ENCODE results near the gene ITFG1. TPM values are rescaled to one million over a fixed set of nuclear protein-coding genes. Genes with fewer than 3 reads are reported as not detected.
A peak's percentile ranks its signal among the peaks of the same experiment; 100 is the strongest.
"Not testable (repeated sequence)": the region's sequence is repeated elsewhere in the genome, so short reads cannot be mapped to it uniquely, and the experiment has no call there.

ITFG1 gene
- polyA plus RNA-seq, 1 donor from 2014 or later = 18.1 TPM

DNA sequence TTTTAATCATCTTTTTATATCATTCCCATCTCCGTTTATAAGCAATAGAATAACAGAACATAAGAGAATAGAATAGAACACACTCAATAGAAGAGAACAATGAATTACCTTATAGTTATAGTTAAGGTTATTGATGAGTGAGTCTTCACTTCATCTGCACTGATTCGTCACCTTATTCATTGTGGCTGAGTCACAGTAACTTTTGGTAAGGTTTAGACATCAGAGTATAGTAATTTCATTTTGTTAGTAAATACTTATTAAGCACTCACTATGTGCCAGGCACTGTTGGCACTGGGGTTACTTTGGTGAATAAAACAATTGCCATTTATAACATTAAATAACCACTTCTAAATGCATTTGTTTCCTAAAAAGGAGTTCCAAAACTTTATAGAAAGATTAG lies 22.8 kb upstream of the ITFG1 start:
- Mint-ChIP-seq H3K27me3 (no peaks in the 10 kb centered on the region), H3K27ac (no peak overlapping the region), H3K36me3 (peaks cover 10% of the 10 kb centered on the region), H3K9me3 (peaks cover 0 to 4% (median 3%) of the 10 kb centered on the region in 3 donors), H3K4me1 (peaks cover 25 to 40% (median 34%) of the 10 kb centered on the region in 3 donors), H3K4me3 (no peak overlapping the region)

DNA sequence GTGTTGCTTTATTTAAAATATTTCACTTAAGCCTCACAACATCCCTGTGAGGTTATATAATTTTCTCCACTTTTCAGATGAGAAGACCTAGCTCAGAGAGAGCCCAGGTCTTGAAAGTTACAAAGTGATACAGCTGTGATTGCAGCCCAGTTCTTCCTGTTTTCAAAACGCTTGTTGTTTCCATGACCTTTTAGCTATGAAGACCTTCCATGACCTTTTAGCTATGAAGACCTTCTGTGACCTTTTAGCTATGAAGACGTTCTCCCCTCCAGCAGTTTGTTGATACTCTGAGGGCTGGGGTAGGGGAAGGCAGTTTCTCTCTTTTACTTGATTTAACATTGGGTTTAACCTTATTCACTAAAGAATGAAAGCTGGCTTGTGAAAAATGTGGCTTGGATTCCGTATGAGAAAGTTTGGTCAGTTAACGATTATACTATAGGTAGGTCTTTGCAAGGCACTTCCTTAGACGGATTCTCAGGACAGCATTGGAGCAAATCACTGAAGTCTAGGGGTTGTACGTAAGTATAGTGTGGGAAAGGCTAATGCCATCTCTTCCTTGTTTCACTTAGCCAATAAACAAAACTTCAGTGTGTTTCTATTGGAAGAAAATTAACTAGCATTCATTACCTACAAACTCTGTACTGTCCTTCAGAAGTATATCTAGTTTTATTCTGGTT lies 21.0 kb upstream of the ITFG1 start:
- Mint-ChIP-seq H3K27ac (no peak overlapping the region), H3K4me3 (no peak overlapping the region), H3K27me3 (no peaks in the 10 kb centered on the region), H3K36me3 (peaks cover 4% of the 10 kb centered on the region), H3K9me3 (peaks cover 0 to 2% (median 0%) of the 10 kb centered on the region in 3 donors), H3K4me1 (peaks cover 34 to 51% (median 37%) of the 10 kb centered on the region in 3 donors)

- H3K9me3 Mint-ChIP-seq = no peaks in the 10 kb centered on the region
- no peaks in the 10 kb centered on the region for H3K27me3 Mint-ChIP-seq
- H3K4me3 Mint-ChIP-seq = peak overlapping the region in 2 of 4 donors; percentile 12 to 22
- H3K36me3 Mint-ChIP-seq = peaks cover 4% of the 10 kb centered on the region
- peak overlapping the region in 1 of 3 donors; percentile 71 for H3K27ac Mint-ChIP-seq
- peaks cover 34 to 51% (median 38%) of the 10 kb centered on the region in 3 donors for H3K4me1 Mint-ChIP-seq
Measured at GRCh38 chr16:47480410-47480809, 19.5 kb upstream of the ITFG1 start.

DNA sequence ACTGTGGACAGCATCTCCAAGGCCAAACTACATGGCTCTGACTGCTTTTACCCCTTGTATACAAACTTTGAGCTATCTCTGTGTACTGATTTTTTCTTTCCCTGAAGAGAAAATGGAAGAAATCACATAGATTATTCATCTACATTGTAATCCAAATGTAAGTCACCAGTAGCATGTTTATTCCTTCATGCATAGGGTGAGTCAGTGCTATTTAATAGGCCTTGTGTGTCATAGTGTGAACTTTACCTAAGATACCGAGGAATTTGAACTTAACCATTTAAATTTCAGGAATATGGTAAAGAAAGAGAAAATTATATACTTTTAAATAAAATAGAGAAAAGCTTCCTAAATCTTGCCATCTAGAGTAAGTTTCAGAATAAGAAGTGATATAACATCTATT lies 16.8 kb upstream of the ITFG1 start:
- peak overlapping the region in 1 of 3 donors; percentile 40 for H3K27ac Mint-ChIP-seq

DNA sequence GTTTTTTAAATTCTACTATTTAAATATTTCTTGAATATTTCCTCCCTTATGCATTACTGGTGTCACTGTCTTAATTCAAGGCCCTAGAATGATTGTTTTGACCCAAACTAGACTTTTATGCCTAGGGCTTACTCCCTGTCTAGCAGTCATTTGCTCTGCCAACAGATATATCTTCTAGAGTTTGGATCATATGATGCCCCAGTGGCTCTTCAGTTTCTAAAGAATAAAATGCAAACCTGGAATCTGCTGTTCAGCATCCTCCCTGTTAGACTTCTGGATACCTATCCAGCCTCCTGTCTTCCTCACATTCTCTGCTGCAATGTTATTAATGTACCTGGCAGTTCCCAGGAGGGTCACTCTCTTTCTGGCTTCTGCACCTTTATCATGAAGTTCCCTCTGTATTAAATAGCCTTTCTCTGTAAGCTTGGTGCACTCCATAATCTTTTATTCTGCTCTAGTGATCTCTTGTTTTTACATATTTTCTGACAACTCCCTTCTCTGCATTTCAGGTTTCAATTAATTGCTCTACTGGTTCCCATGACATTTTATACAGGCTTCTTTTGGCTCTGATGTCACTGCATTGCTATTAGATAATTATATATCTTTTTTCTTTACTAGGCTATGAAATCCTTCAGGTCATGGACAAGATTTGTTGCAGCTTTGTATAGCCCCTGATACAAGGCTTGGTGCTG lies 15.9 kb upstream of the ITFG1 start:
- Mint-ChIP-seq H3K4me3 (no peak overlapping the region), H3K9me3 (no peaks in the 10 kb centered on the region), H3K27ac (peak overlapping the region in 1 of 3 donors; percentile 80), H3K36me3 (no peaks in the 10 kb centered on the region), H3K4me1 (peaks cover 27 to 40% (median 36%) of the 10 kb centered on the region in 3 donors), H3K27me3 (no peaks in the 10 kb centered on the region)

More for the DNA sequence above, 16.8 kb upstream of the ITFG1 start:
- no peaks in the 10 kb centered on the region for H3K36me3 Mint-ChIP-seq
- H3K27me3 Mint-ChIP-seq = no peaks in the 10 kb centered on the region
- no peak overlapping the region for H3K4me3 Mint-ChIP-seq
- H3K4me1 Mint-ChIP-seq = peaks cover 29 to 42% (median 37%) of the 10 kb centered on the region in 3 donors
- no peaks in the 10 kb centered on the region for H3K9me3 Mint-ChIP-seq

- Mint-ChIP-seq H3K36me3 (peaks cover 2% of the 10 kb centered on the region), H3K27ac (no peak overlapping the region), H3K4me1 (peaks cover 20 to 36% (median 28%) of the 10 kb centered on the region in 3 donors), H3K4me3 (no peak overlapping the region), H3K27me3 (no peaks in the 10 kb centered on the region), H3K9me3 (no peaks in the 10 kb centered on the region)
Measured at GRCh38 chr16:47475786-47476185, 14.9 kb upstream of the ITFG1 start.

GRCh38 chr16:47473792-47474191 lies 12.9 kb upstream of the ITFG1 start:
- H3K9me3 Mint-ChIP-seq = no peaks in the 10 kb centered on the region
- H3K4me1 Mint-ChIP-seq = peaks cover 18 to 38% (median 20%) of the 10 kb centered on the region in 3 donors
- peaks cover 4% of the 10 kb centered on the region for H3K36me3 Mint-ChIP-seq
- no peaks in the 10 kb centered on the region for H3K27me3 Mint-ChIP-seq
- H3K4me3 Mint-ChIP-seq = no peak overlapping the region
- no peak overlapping the region for H3K27ac Mint-ChIP-seq

GRCh38 chr16:47473004-47473403 lies 12.1 kb upstream of the ITFG1 start:
- H3K36me3 Mint-ChIP-seq = not testable (repeated sequence)
- H3K4me1 Mint-ChIP-seq = peaks cover 19 to 39% (median 24%) of the 10 kb centered on the region in 3 donors

GRCh38 chr16:47470810-47471209 lies 9.9 kb upstream of the ITFG1 start:
- Mint-ChIP-seq H3K27me3 (no peaks in the 10 kb centered on the region), H3K27ac (no peak overlapping the region), H3K9me3 (no peaks in the 10 kb centered on the region), H3K4me1 (peaks cover 16 to 41% (median 29%) of the 10 kb centered on the region in 3 donors), H3K4me3 (no peak overlapping the region), H3K36me3 (peaks cover 6% of the 10 kb centered on the region)

More at GRCh38 chr16:47473004-47473403, 12.1 kb upstream of the ITFG1 start:
- not testable (repeated sequence) for H3K4me3 Mint-ChIP-seq, H3K9me3 Mint-ChIP-seq, H3K27me3 Mint-ChIP-seq, H3K27ac Mint-ChIP-seq

DNA sequence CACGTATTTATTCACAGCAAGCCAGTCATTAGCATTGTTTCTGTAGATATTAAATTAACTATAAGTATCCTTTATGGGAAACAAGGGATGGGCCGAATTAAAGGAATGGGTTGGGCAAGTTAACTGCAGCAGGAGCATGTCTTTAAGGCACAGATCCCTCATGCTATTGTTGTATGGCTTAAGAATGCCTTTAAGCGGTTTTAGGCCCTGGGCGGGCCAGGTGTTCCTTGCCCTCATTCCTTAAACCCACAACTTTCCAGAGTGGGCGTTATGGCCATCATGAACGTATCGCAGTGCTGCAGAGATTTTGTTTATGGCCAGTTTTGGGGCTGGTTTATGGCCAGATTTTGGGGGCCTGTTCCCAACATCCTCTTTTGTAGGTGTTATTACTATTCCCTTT lies 9.3 kb upstream of the ITFG1 start:
- H3K27ac Mint-ChIP-seq = no peak overlapping the region
- H3K27me3 Mint-ChIP-seq = no peaks in the 10 kb centered on the region

GRCh38 chr16:47469227-47469626 lies 8.4 kb upstream of the ITFG1 start:
- no peak overlapping the region for H3K27ac Mint-ChIP-seq

More for the DNA sequence above, 9.3 kb upstream of the ITFG1 start:
- peaks cover 6% of the 10 kb centered on the region for H3K36me3 Mint-ChIP-seq
- H3K4me3 Mint-ChIP-seq = no peak overlapping the region
- peaks cover 21 to 47% (median 34%) of the 10 kb centered on the region in 3 donors for H3K4me1 Mint-ChIP-seq
- H3K9me3 Mint-ChIP-seq = no peaks in the 10 kb centered on the region

GRCh38 chr16:47468070-47468689 lies 7.3 kb upstream of the ITFG1 start:
- H3K27ac Mint-ChIP-seq, H3K9me3 Mint-ChIP-seq, H3K27me3 Mint-ChIP-seq, H3K36me3 Mint-ChIP-seq: not testable (repeated sequence)
- Mint-ChIP-seq H3K4me3 (peak overlapping the region in 1 of 4 donors; percentile 56), H3K4me1 (peaks cover 34 to 66% (median 46%) of the 10 kb centered on the region in 3 donors)

More at GRCh38 chr16:47469227-47469626, 8.4 kb upstream of the ITFG1 start:
- no peaks in the 10 kb centered on the region for H3K27me3 Mint-ChIP-seq
- no peak overlapping the region for H3K4me3 Mint-ChIP-seq
- no peaks in the 10 kb centered on the region for H3K9me3 Mint-ChIP-seq
- H3K4me1 Mint-ChIP-seq = peaks cover 26 to 56% (median 39%) of the 10 kb centered on the region in 3 donors
- peaks cover 6% of the 10 kb centered on the region for H3K36me3 Mint-ChIP-seq

GRCh38 chr16:47467501-47467900 lies 6.6 kb upstream of the ITFG1 start:
- peak overlapping the region in 1 of 4 donors; percentile 56 for H3K4me3 Mint-ChIP-seq
- peaks cover 6% of the 10 kb centered on the region for H3K36me3 Mint-ChIP-seq
- H3K27me3 Mint-ChIP-seq = no peaks in the 10 kb centered on the region
- no peak overlapping the region for H3K27ac Mint-ChIP-seq
- H3K9me3 Mint-ChIP-seq = no peaks in the 10 kb centered on the region
- H3K4me1 Mint-ChIP-seq = peaks cover 37 to 73% (median 51%) of the 10 kb centered on the region in 3 donors

DNA sequence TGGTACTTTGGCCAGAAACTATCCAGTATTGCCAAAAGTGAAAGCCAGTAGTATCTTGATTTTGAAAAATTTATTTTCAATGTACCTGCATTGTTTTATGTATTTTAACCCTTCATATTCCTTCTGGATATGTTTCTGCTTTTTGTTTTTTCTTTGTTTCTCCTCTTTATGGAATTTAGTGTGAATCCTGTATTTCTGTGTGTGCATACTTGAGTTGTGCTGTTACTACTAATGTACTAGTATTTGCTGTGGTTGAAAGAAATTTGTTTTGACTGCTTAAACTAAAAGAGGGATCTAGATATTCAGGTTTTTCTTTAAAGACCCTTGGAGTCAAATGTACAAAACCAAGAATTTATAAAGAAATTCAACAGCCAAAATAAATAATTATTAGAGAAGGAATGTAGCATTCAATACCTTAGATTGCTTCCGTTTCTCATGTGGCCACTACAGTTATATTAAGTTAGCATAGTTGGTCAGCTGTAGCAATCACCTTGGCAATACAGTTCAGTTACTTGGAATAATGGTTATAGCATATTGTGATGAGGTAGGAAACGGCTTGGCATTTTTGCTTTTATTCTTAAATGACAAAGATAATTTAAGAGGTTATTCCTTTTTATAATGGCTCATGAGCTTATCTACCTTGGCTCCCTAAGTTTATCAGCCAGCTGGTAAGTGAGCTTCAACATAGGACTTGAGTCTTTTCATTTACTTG lies 5.2 kb upstream of the ITFG1 start:
- peak overlapping the region in 3 of 4 donors; percentile 9 to 56 (median 20) for H3K4me3 Mint-ChIP-seq
- peak overlapping the region in 1 of 3 donors; percentile 4 for H3K27ac Mint-ChIP-seq
- peaks cover 4% of the 10 kb centered on the region for H3K36me3 Mint-ChIP-seq
- no peaks in the 10 kb centered on the region for H3K27me3 Mint-ChIP-seq
- peaks cover 42 to 82% (median 53%) of the 10 kb centered on the region in 3 donors for H3K4me1 Mint-ChIP-seq
- no peaks in the 10 kb centered on the region for H3K9me3 Mint-ChIP-seq
